ENCODE data around the gene GRM4.

- TF ChIP-seq, protein P1, sequence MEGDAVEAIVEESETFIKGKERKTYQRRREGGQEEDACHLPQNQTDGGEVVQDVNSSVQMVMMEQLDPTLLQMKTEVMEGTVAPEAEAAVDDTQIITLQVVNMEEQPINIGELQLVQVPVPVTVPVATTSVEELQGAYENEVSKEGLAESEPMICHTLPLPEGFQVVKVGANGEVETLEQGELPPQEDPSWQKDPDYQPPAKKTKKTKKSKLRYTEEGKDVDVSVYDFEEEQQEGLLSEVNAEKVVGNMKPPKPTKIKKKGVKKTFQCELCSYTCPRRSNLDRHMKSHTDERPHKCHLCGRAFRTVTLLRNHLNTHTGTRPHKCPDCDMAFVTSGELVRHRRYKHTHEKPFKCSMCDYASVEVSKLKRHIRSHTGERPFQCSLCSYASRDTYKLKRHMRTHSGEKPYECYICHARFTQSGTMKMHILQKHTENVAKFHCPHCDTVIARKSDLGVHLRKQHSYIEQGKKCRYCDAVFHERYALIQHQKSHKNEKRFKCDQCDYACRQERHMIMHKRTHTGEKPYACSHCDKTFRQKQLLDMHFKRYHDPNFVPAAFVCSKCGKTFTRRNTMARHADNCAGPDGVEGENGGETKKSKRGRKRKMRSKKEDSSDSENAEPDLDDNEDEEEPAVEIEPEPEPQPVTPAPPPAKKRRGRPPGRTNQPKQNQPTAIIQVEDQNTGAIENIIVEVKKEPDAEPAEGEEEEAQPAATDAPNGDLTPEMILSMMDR (IDR thresholded peaks at IDR 0.05; ENCODE audit: low read length) = no peak
- TF ChIP-seq EZH2 (IDR thresholded peaks at IDR 0.05; ENCODE audit: borderline replicate concordance, low read length) = no peak
Observed at GRCh38 chr6:34125939-34126338, 19.9 kb downstream of the GRM4 start.

Measured in OCI-LY1 (cell line).